Tibial artery (tissue), 4 donors: ENCODE measurements around the gene BRIP1.
"Not testable (repeated sequence)": the region's sequence is repeated elsewhere in the genome, so short reads cannot be mapped to it uniquely, and the experiment has no call there.

Experiments
- DNase-seq, 2 donors: peaks; one replicate each; pipeline ENCODE4 v3.0.0-alpha.2; 2019
- H3K27ac ChIP-seq, 2 donors: fragments of 200-600 bp; sonication (generic) in 1 of 2; 1 replicate in 1 of 2; 2 replicates in 1 of 2; pipeline ENCODE4 v1.5.1; 2018 to 2019; ENCODE audit warnings: mild to moderate bottlenecking in 1 of 2
- H3K27me3 ChIP-seq, 2 donors: fragments of 200-600 bp; sonication (generic) in 1 of 2; one replicate each; pipeline versions ENCODE4 v1.5.1 to v1.6.0; 2016 to 2019
- H3K36me3 ChIP-seq, 3 donors: fragments of 200-600 bp; sonication (generic) in 2 of 3; one replicate each; pipeline ENCODE4 v1.5.1; 2016 to 2019; ENCODE audit warnings: mild to moderate bottlenecking in 2 of 3
- H3K4me1 ChIP-seq, 4 donors: fragments of 200-600 bp; sonication (generic) in 2 of 4; 1 replicate in 3 of 4; 2 replicates in 1 of 4; pipeline ENCODE4 v1.5.1; 2016 to 2019
- H3K4me3 ChIP-seq, 2 donors: fragments of 200-600 bp; sonication (generic) in 1 of 2; 1 replicate in 1 of 2; 2 replicates in 1 of 2; pipeline ENCODE4 v1.5.1; 2018 to 2019; ENCODE audit warnings: mild to moderate bottlenecking in 2 of 2
- H3K9me3 ChIP-seq, 3 donors: fragments of 200-600 bp; sonication (generic) in 1 of 3; one replicate each; pipeline ENCODE4 v1.5.1; 2016 to 2019
- CTCF ChIP-seq, 2 experiments: fragments of 200-600 bp in 1 of 2; fragments of 450-650 bp in 1 of 2; IDR thresholded peaks; one replicate each; pipeline ENCODE4 v1.5.1; 2017 to 2019; ENCODE audit warnings: antibody characterized with exemption in 2 of 2, mild to moderate bottlenecking in 1 of 2, moderate library complexity in 1 of 2
- intact Hi-C: fragments of 100-400 bp; cut with DNase I; formaldehyde crosslinking; loops from one replicate; pipeline ENCODE4 v1.15.0; 2023; ENCODE audit warnings: low total_unique reads

The BRIP1 gene

GRCh38 chr17:61733021-61733420 is 130.3 kb downstream of the BRIP1 start:
- intact Hi-C loops, result no loop called here

DNA sequence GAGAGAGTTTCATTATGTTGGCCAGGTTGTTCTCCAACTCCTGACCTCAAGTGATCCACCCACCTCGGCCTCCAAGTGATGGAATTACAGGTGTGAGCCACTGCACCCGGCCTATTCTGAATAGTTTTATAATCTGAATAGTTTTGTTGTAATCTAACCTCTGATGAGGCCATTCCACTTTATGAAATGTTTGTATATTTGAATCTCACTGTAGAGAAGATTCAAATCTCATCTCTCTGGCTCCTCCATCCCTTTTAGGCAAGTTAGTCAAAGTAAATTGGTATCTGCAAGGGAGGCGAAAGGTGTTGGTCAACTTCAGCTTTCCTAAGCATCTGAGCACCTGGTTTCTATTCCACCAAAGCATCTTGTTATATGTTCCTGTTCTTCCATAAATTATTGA is 131.2 kb downstream of the BRIP1 start:
- no peaks in the 10 kb centered on the region for H3K27me3 ChIP-seq
- H3K9me3 ChIP-seq, result no peaks in the 10 kb centered on the region
- H3K4me1 ChIP-seq, result no peaks in the 10 kb centered on the region
- H3K36me3 ChIP-seq, result no peaks in the 10 kb centered on the region
- no peak for TF ChIP-seq CTCF (IDR thresholded peaks at IDR 0.05)
- no peak overlapping the region for H3K4me3 ChIP-seq
- intact Hi-C loops, result no loop called here
- DNase-seq, result no peak
- no peak overlapping the region for H3K27ac ChIP-seq

More at GRCh38 chr17:61733021-61733420, 130.3 kb downstream of the BRIP1 start:
- DNase-seq, result no peak
- no peak overlapping the region for H3K27ac ChIP-seq
- H3K4me1 ChIP-seq, result no peaks in the 10 kb centered on the region
- no peaks in the 10 kb centered on the region for H3K36me3 ChIP-seq
- no peak overlapping the region for H3K4me3 ChIP-seq
- TF ChIP-seq CTCF (IDR thresholded peaks at IDR 0.05), result no peak
- no peaks in the 10 kb centered on the region for H3K9me3 ChIP-seq
- H3K27me3 ChIP-seq, result no peaks in the 10 kb centered on the region

DNA sequence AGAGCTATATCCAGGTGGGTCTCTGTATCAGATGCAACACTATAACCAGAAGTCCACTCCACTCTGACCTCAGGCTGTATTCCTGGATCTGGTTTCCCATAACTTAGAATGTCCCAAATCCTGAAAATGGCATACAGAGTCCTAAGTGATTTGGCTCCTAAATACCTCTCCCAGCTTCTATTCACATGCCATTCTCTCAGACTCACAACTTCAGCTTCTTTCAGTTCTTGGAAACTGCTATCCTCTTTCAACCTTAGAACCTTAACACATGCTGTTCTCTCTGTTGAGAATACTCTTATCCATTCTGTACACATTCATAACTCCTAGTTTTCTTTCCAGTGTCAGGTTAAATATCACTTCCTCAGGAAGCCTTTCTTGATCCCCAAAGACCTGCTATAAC is 132.0 kb downstream of the BRIP1 start:
- H3K9me3 ChIP-seq, result no peaks in the 10 kb centered on the region
- no peaks in the 10 kb centered on the region for H3K27me3 ChIP-seq
- H3K27ac ChIP-seq, result no peak overlapping the region
- no peaks in the 10 kb centered on the region for H3K4me1 ChIP-seq
- intact Hi-C loops, result no loop called here
- no peak for DNase-seq
- H3K36me3 ChIP-seq, result no peaks in the 10 kb centered on the region
- TF ChIP-seq CTCF (IDR thresholded peaks at IDR 0.05), result no peak
- no peak overlapping the region for H3K4me3 ChIP-seq

GRCh38 chr17:61729690-61730268 is 133.5 kb downstream of the BRIP1 start:
- Histone ChIP-seq H3K36me3 (no peaks in the 10 kb centered on the region), H3K27ac (no peak overlapping the region), H3K4me1 (no peaks in the 10 kb centered on the region), H3K27me3 (no peaks in the 10 kb centered on the region), H3K9me3 (no peaks in the 10 kb centered on the region), H3K4me3 (no peak overlapping the region)
- intact Hi-C loops, result no loop called here
- no peak for TF ChIP-seq CTCF (IDR thresholded peaks at IDR 0.05)
- no peak for DNase-seq

GRCh38 chr17:61728297-61728836 is 135.0 kb downstream of the BRIP1 start:
- H3K9me3 ChIP-seq, result no peaks in the 10 kb centered on the region
- DNase-seq, result no peak
- no peaks in the 10 kb centered on the region for H3K27me3 ChIP-seq
- TF ChIP-seq CTCF (IDR thresholded peaks at IDR 0.05), result no peak
- H3K4me3 ChIP-seq, result no peak overlapping the region
- no peaks in the 10 kb centered on the region for H3K36me3 ChIP-seq
- H3K4me1 ChIP-seq, result no peaks in the 10 kb centered on the region
- H3K27ac ChIP-seq, result no peak overlapping the region
- intact Hi-C loops, result no loop called here

DNA sequence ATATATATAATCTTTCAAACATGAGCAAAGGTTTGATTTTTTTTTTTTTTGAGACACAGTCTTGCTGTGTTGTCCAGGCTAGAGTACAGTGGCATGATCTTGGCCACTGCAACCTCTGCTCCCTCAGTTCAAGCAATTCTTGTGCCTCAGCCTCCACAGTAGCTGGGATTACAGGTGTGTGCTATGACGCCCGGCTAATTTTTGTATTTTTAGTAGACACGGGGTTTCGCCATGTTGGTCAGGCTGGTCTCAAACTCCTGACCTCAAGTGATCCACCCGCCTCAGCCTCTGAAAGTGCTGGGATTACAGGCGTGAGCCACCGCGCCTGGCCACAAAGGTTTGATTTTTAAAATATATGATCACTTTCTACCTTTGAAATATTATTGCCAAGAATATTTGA is 135.5 kb downstream of the BRIP1 start:
- H3K9me3 ChIP-seq, intact Hi-C loops, DNase-seq, H3K27me3 ChIP-seq, H3K27ac ChIP-seq, H3K36me3 ChIP-seq, H3K4me1 ChIP-seq, H3K4me3 ChIP-seq: not testable (repeated sequence)
